ENCODE data around the gene RP2.

RP2 gene

DNA sequence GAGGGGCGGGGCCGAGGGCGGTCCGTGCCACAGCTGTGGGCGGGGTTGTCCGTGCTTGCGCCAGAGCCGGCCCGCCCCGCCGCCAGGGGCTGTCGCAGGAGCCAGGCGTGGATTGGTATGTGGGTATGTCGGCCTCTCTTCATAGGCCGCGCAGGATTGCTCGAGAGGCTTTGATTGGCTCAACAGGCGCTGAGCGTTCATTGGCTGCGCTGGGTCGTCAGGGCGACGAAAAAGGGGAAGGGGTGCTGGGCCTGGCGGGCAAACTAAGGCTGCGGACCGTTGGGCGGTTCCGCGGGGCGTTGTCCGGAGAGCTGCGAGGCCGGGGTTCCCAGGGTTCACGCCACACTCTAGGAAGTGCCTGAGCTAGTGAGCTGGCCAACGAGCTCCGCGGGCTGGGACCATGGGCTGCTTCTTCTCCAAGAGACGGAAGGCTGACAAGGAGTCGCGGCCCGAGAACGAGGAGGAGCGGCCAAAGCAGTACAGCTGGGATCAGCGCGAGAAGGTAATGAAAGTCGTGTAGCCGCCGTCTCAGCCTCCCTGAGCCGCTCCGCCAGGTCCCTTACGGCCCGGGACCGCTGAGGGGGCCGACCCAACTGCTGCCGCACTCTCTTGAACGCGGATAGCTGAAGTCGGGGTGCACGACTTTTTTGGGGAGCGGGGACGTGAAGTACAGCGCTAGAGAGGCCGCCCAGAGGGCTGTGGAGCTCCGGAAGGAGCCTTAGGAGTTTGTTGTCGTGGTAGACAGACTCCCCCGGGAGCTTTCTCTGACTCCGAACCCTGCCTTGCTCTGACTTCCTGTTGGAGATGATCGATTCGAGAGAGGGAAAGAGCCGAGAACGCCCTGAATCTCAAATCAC lies at the start of gene RP2:
Gene RP2 (plus strand): TSS at position 343 of the 857 bp plus-strand sequence. CDS start 58 bp downstream, at position 401.
- peak; percentile 91 for DNase-seq

DNA sequence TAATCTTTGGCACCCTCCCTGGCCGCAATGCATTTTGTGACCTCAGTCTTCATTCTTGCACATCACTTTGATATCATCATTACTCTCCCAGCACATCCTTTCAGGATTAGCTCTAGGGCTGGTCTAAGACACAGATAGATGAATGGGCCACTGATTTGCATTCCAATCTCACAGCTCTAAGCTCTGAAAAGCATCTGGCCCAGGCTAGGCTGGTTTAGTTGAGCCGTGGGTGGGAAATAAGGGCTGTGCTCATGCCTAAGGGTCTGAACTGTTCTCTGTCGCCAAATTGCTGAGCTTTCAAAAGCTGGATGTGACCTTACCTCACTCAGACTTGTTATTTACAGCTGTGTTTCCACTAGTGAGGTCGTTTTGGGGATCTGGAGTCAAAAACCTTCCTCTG lies 47.9 kb upstream of the RP2 start:
- DNase-seq = no peak

DNA sequence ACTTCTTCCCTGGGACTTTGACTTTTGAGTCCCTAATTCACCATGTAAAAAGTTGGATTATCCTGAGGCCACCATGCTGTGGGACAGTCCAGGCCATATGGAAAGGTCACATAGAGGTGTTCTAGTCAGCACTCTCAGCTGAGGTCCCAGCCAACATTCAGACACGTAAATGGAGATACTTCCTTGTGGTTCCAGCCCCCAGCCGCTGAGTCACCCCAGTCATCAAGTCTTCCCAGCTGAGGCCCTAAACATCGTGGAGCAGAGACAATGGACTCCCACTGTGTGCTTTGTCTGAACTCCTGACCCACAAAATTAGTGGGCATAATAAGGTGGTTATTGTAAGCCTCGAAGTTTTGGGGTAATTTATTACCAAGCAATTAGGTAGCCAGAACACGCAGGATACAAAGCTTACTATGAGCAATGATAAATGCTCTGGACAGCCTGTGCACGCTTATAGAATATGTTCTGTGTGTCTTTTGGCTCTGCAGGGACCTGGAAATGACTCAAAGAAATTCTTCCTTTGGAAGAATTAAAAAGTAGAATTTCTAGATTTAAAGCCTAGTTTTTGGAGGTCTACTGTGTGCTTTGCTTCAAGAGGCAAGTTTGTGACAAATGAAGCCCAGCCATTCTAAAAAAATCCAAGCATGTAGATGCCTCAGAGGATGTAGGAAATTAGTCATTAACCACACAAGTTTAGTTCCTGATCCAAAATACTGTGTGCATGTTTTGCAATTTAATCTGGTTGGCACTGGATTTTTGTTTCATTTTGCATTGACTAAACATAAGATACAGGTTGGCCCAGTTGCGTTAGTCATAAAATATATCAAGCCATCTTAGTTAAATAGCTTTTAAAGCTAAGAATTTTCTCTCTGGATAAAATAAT lies 44.7 kb upstream of the RP2 start:
- DNase-seq = no peak

GRCh38 chrX:46792810-46793188 lies 44.0 kb upstream of the RP2 start:
- no peak for DNase-seq

DNA sequence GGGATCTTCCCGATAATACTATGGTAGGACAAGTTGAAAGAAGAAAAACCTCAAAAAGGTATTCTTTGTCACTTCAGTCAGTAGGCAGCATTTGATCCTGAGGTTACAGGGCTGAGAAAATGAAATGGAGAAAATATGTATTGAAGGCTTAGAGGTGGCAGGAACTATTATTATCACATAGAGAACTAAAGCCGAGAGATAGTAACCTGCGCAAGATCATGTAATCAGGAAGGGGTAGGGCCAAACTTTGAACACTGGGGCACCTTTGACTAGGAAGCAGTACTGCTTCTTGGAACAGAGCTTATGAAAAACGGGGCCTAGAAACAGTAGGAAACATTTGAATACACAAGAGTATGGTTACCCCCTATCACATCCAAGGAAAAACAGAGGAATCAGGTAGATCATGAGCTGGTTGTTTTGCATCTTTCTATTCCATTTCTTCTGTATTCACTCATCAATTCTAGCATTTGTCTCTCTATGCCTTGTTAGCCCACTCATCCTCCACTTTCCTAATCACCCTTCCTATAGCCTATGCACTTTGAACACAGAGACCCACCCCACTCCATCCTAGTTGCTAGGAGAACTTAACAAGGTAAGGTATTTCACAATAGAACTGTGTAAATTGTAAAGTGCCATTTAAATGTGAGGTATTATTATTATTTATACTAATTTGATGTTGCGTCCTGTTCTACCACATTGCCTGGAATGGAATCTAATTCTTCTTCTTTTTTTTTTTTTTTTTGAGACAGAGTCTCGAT lies 43.3 kb upstream of the RP2 start:
- no peak for DNase-seq

DNA sequence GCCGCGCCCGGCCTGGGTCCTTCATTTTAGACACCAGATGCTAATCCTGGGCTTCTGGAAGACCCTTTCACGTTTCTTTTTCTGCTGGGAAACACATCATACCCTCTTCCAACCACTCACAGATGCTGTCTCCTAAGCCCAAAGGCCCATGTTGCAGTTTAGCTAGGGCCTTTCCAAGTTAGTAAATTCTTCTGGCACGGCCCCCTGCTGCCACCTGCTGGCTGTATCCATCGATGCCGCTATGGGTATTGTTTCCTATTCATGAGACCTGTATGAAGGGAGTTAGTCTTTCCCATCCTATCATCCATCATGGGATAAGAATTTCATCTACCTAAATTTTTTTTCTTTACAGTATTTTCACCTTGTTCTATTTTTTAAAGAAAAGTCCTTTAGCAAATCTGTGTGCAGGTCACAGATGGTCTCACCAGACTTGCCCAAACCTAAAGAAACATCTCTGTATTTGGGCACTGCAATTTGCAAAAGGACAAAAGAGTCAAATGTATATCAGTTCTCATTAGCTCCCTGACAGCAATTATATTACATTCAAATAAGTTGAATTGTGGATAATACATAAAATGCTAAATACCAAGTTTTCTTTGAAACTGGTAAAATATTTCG lies 40.2 kb upstream of the RP2 start:
- DNase-seq = peak; percentile 16

- DNase-seq = no peak
Observed at GRCh38 chrX:46803140-46803539, 33.7 kb upstream of the RP2 start.

DNA sequence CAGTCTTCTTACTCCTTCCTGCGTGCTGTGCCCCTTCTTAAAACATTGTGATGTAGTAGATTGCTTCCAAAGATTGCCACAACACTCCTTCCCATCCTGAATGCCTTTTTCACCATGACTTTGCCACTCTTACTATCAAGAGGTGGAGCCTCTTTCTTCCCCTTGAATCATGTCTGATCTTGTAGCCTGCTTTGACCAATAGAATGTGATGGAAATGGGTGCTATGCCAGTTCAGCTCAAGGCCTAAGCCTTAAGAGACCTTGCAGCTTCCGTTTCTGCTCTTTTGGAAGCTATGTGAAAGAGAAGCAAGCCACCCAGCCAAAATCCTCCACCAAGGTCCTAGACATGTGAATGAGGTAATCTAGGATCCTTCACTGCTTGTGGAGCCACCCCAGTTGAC lies 31.6 kb upstream of the RP2 start:
- no peak for DNase-seq

GRCh38 chrX:46811121-46811520 lies 25.7 kb upstream of the RP2 start:
- DNase-seq = no peak

- no peak for DNase-seq
Observed at GRCh38 chrX:46812445-46812844, 24.4 kb upstream of the RP2 start.

DNA sequence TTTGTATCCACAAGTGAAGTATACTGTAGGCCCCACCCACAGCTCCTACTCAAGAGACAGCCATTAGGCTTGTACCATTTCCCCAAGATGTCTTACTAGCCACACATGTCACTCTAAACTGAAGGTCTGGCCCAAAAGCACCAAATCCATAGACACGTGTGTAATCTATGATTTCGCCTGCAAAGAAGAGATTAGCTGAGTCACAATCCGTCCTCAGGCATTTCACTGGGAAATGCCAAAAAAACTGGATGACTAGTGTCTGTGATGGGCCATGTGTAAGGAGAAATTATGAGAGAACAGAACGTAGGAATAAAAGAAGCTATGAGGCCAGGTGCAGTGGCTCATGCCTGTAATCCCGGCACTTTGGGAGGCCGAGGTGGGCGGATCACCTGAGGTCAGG lies 21.9 kb upstream of the RP2 start:
- no peak for DNase-seq

DNA sequence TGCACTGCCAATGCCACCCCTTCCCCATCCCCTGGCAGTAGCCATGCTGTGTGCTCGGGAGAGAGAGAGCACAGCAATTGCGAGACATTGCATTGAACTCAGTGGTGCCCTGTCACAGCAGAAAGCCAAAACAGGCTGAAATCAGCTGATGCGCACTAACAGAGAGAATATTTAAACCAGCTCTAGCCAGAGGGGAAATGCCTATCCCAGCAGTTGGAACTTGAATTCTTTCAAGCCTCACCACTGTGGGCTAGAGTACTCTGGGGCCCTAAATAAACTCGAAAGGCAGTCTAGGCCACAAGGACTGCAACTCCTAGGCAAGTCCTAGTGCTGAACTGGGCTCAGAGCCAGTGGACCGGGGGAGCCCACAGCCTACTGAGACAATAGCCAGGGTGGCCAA lies 17.7 kb upstream of the RP2 start:
- no peak for DNase-seq

- DNase-seq = no peak
Observed at GRCh38 chrX:46820391-46821100, 16.3 kb upstream of the RP2 start.

- peak; percentile 3 for DNase-seq
Observed at GRCh38 chrX:46823481-46823880, 13.4 kb upstream of the RP2 start.

GRCh38 chrX:46831765-46832327 lies 5.0 kb upstream of the RP2 start:
- DNase-seq = no peak

- no peak for DNase-seq
Observed at GRCh38 chrX:46837558-46838485, 979 bp downstream of the RP2 start.

DNA sequence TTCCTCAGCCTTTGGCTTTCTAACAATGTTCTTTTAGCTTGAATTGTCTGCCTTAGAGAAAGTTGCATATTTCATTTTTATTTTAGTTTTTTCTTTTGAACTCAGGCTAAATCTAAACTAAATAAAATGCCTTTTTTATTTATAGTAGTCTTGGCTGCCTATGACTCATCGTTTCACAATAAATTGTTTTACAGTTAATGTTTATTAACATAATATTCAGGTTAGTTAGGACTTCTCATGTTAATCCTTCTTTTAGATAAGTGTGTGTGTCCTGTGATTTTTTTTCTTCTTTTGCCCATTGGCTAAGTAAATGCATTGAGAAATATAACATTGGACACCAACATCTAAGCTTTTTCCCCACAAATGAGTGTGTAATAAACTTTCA lies 1.6 kb downstream of the RP2 start:
- DNase-seq = no peak

GRCh38 chrX:46838974-46839480 lies 2.2 kb downstream of the RP2 start:
- no peak for DNase-seq

GRCh38 chrX:46840946-46841345 lies 4.1 kb downstream of the RP2 start:
- DNase-seq = no peak

- peak; percentile 40 for DNase-seq
Observed at GRCh38 chrX:46841346-46841745, 4.5 kb downstream of the RP2 start.

All from NCI-H1105 (cell line).